GM19467 (cell line): ENCODE results near the gene TLDC2.
"Not testable (repeated sequence)": the region's sequence is repeated elsewhere in the genome, so short reads cannot be mapped to it uniquely, and the experiment has no call there.

Experiments
- ATAC-seq: cut with Tn5 transposase; IDR thresholded peaks from one replicate; pipeline ENCODE4 v1.9.1; 2021; ENCODE audit warnings: mild to moderate bottlenecking, moderate library complexity; ENCODE audit not compliant: unreplicated experiment

The TLDC2 gene

GRCh38 chr20:36866681-36867495 lies 9.1 kb upstream of the TLDC2 start:
- ATAC-seq = no peak

- no peak for ATAC-seq
Observed at GRCh38 chr20:36871640-36872570, 4.0 kb upstream of the TLDC2 start.

- no peak for ATAC-seq
Observed at GRCh38 chr20:36872852-36873251, 3.1 kb upstream of the TLDC2 start.

- no peak for ATAC-seq
Observed at GRCh38 chr20:36873498-36874189, 2.3 kb upstream of the TLDC2 start.

GRCh38 chr20:36875093-36875492 lies 845 bp upstream of the TLDC2 start:
- not testable (repeated sequence) for ATAC-seq

GRCh38 chr20:36876473-36876833 lies 515 bp downstream of the TLDC2 start:
- ATAC-seq = no peak

- no peak for ATAC-seq
Observed at GRCh38 chr20:36878941-36879340, 3.0 kb downstream of the TLDC2 start.

- ATAC-seq = no peak
Observed at GRCh38 chr20:36880741-36881250, 4.9 kb downstream of the TLDC2 start.

GRCh38 chr20:36881331-36881730 lies 5.4 kb downstream of the TLDC2 start:
- no peak for ATAC-seq

- no peak for ATAC-seq
Observed at GRCh38 chr20:36881888-36882287, 6.0 kb downstream of the TLDC2 start.

GRCh38 chr20:36883977-36884535 lies 8.1 kb downstream of the TLDC2 start:
- no peak for ATAC-seq

- ATAC-seq = no peak
Observed at GRCh38 chr20:36885356-36885755, 9.4 kb downstream of the TLDC2 start.

GRCh38 chr20:36886859-36887751 lies 11.2 kb downstream of the TLDC2 start:
- ATAC-seq = no peak

- no peak for ATAC-seq
Observed at GRCh38 chr20:36887752-36888090, 11.8 kb downstream of the TLDC2 start.

- no peak for ATAC-seq
Observed at GRCh38 chr20:36888880-36889516, 13.1 kb downstream of the TLDC2 start.

GRCh38 chr20:36890586-36890985 lies 14.6 kb downstream of the TLDC2 start:
- ATAC-seq = no peak

- no peak for ATAC-seq
Observed at GRCh38 chr20:36891211-36891610, 15.3 kb downstream of the TLDC2 start.

GRCh38 chr20:36893801-36894200 lies 17.9 kb downstream of the TLDC2 start:
- ATAC-seq = no peak

GRCh38 chr20:36895036-36895435 lies 19.1 kb downstream of the TLDC2 start:
- ATAC-seq = no peak
